IMR-90 (cell line): ENCODE measurements around the gene OARD1. TPM values are rescaled to one million over a fixed set of nuclear protein-coding genes. Genes with fewer than 3 reads are reported as not detected.

Experiments used
- ATAC-seq: fragments of 200-7000 bp; cut with Tn5 transposase; 2 replicates; pipeline ENCODE4 v1.9.1; 2020; ENCODE audit warnings: low read depth, mild to moderate bottlenecking, moderate library complexity
- BruUV-seq: library from RNA; stranded (reverse); fragments of 400-500 nt; replicated peaks from 2 replicates; lab custom pipeline; 2021; lab: Mats Ljungman, UMichigan
- CTCF ChIA-PET: fragments of 300-600 bp; formaldehyde crosslinking; extraction: SDS; loops from one replicate; lab custom pipeline; 2021; ENCODE audit warnings: antibody characterized with exemption; lab: Yijun Ruan, JAX
- POLR2A ChIA-PET: fragments of 300-600 bp; sonication (Branson Sonifier 250); formaldehyde crosslinking; loops from one replicate; lab custom pipeline; 2022; ENCODE audit warnings: antibody characterized with exemption; ENCODE audit not compliant: unreplicated experiment; lab: Charles Lee
- DNase-seq: peaks from one replicate; pipeline ENCODE4 v3.0.0; 2013
- H2AFZ ChIP-seq: replicated peaks from 2 replicates; pipeline ENCODE3; 2013; ENCODE audit warnings: low read length, mild to moderate bottlenecking; ENCODE audit not compliant: poor library complexity
- H2AK5ac ChIP-seq: 2 replicates; pipeline ENCODE4 v1.6.1; 2013; ENCODE audit warnings: low read depth, low read length, inconsistent platforms
- H2AK9ac ChIP-seq: replicated peaks from 2 replicates; pipeline ENCODE3; 2013; ENCODE audit warnings: mild to moderate bottlenecking, low read depth, low read length, moderate library complexity; ENCODE audit not compliant: poor library complexity
- H2BK120ac ChIP-seq: 2 replicates; pipeline ENCODE4 v1.6.1; 2013; ENCODE audit warnings: low read depth, low read length, inconsistent platforms
- H2BK15ac ChIP-seq: 3 replicates; pipeline ENCODE4 v1.6.1; 2013; ENCODE audit warnings: low read depth, low read length, inconsistent platforms
- H2BK20ac ChIP-seq: 2 replicates; pipeline ENCODE4 v1.6.1; 2013; ENCODE audit warnings: low read depth, mild to moderate bottlenecking, inconsistent platforms, low read length, moderate library complexity
- H2BK5ac ChIP-seq: 2 replicates; pipeline ENCODE4 v1.6.1; 2013; ENCODE audit warnings: mild to moderate bottlenecking, low read depth, low read length, inconsistent platforms; ENCODE audit not compliant: poor library complexity, severe bottlenecking
- H3K14ac ChIP-seq: replicated peaks from 2 replicates; pipeline ENCODE4 v1.6.1; 2013; ENCODE audit warnings: low read depth, low read length, inconsistent platforms
- H3K18ac ChIP-seq: 2 replicates; pipeline ENCODE4 v1.6.1; 2013; ENCODE audit warnings: low read depth, low read length, control low read depth
- H3K23ac ChIP-seq: 2 replicates; pipeline ENCODE4 v1.6.1; 2013; ENCODE audit warnings: low read depth, low read length, inconsistent platforms
- H3K27ac ChIP-seq: 2 replicates; pipeline ENCODE4 v1.5.1; 2013; ENCODE audit warnings: mild to moderate bottlenecking, control low read depth, low read length; ENCODE audit not compliant: insufficient read depth
- H3K27me3 ChIP-seq: 2 replicates; pipeline ENCODE4 v1.6.1; 2013; ENCODE audit warnings: low read length; ENCODE audit not compliant: control insufficient read depth, insufficient read depth
- H3K36me3 ChIP-seq: 2 replicates; pipeline ENCODE4 v1.6.1; 2013; ENCODE audit warnings: low read length, mixed read lengths; ENCODE audit not compliant: control insufficient read depth, insufficient read depth
- H3K4ac ChIP-seq: 2 replicates; pipeline ENCODE4 v1.6.1; 2013; ENCODE audit warnings: low read depth, low read length, inconsistent platforms
- H3K4me1 ChIP-seq: 2 replicates; pipeline ENCODE4 v1.6.1; 2013; ENCODE audit warnings: low read length, mixed read lengths; ENCODE audit not compliant: control insufficient read depth, insufficient read depth
- H3K4me2 ChIP-seq: 2 replicates; pipeline ENCODE4 v1.6.1; 2013; ENCODE audit warnings: low read depth, mild to moderate bottlenecking, control low read depth, low read length, moderate library complexity
- H3K4me3 ChIP-seq: 2 replicates; pipeline ENCODE4 v1.5.1; 2013; ENCODE audit warnings: low read depth, mild to moderate bottlenecking, control low read depth, low read length, moderate library complexity; ENCODE audit not compliant: insufficient read depth
- H3K56ac ChIP-seq: 2 replicates; pipeline ENCODE4 v1.6.1; 2013; ENCODE audit warnings: low read length, inconsistent platforms; ENCODE audit not compliant: insufficient read depth; ENCODE audit errors: extremely low read depth
- H3K79me1 ChIP-seq, 2 experiments: 2 replicates each; pipeline ENCODE4 v1.6.1; 2013; ENCODE audit warnings: low read length in 2 of 2, inconsistent platforms in 1 of 2, low read depth in 1 of 2
- H3K9ac ChIP-seq: 2 replicates; pipeline ENCODE4 v1.6.1; 2013; ENCODE audit warnings: low read depth, low read length, control low read depth
- H3K9me1 ChIP-seq: 2 replicates; pipeline ENCODE4 v1.6.1; 2013; ENCODE audit warnings: low read length, inconsistent platforms; ENCODE audit not compliant: insufficient read depth
- H3K9me3 ChIP-seq: 2 replicates; pipeline ENCODE4 v1.6.1; 2013; ENCODE audit warnings: low read length; ENCODE audit not compliant: control insufficient read depth, insufficient read depth
- H4K20me1 ChIP-seq: 2 replicates; pipeline ENCODE4 v1.6.1; 2013; ENCODE audit warnings: low read length, inconsistent platforms; ENCODE audit not compliant: insufficient read depth
- H4K5ac ChIP-seq: 2 replicates; pipeline ENCODE4 v1.6.1; 2013; ENCODE audit warnings: mild to moderate bottlenecking, low read depth, low read length, control low read depth
- H4K8ac ChIP-seq, 2 experiments: 2 replicates each; pipeline ENCODE4 v1.6.1; 2013; ENCODE audit warnings: low read depth in 2 of 2, low read length in 2 of 2, control low read depth in 1 of 2, inconsistent platforms in 1 of 2
- H4K91ac ChIP-seq: 2 replicates; pipeline ENCODE4 v1.6.1; 2013; ENCODE audit warnings: low read depth, low read length, inconsistent platforms; ENCODE audit not compliant: insufficient read depth
- BHLHE40 ChIP-seq: fragments of 150-350 bp; IDR thresholded peaks from 2 replicates; pipeline ENCODE4 v1.6.1; 2016; ENCODE audit warnings: mild to moderate bottlenecking, low read depth, low read length
- CHD1 ChIP-seq: IDR thresholded peaks from 2 replicates; pipeline ENCODE4 v1.6.1; 2012; ENCODE audit warnings: low read depth, low read length, improper control_type of control experiment
- CTCF ChIP-seq: conservative IDR thresholded peaks from 2 replicates; pipeline ENCODE4 v1.5.1; 2012; ENCODE audit warnings: mild to moderate bottlenecking, low read depth, low read length, improper control_type of control experiment
- MAZ ChIP-seq: IDR thresholded peaks from 2 replicates; pipeline ENCODE4 v1.6.1; 2012; ENCODE audit warnings: low read depth, mild to moderate bottlenecking, low read length, improper control_type of control experiment, moderate library complexity, borderline replicate concordance
- POLR2A ChIP-seq: IDR thresholded peaks from 2 replicates; pipeline ENCODE4 v1.6.1; 2012; ENCODE audit warnings: mild to moderate bottlenecking, low read depth, low read length
- RAD21 ChIP-seq: IDR thresholded peaks from 2 replicates; pipeline ENCODE4 v1.6.1; 2012; ENCODE audit warnings: low read length, improper control_type of control experiment
- WGBS, 2 experiments: methylation state at CpG; one replicate each; pipeline versions ENCODE4 v1.1.5 to v1.1.7; 2013; ENCODE audit warnings: missing lambda C conversion rate in 2 of 2; ENCODE audit not compliant: insufficient read length in 1 of 2; ENCODE audit errors: extremely low coverage in 2 of 2; 5-methylcytosine and 5-hydroxymethylcytosine counted together
- dilution Hi-C: fragments of 300-500 bp; cut with HindIII; formaldehyde crosslinking; loops from one replicate; pipeline ENCODE4 v1.14.3; 2018; ENCODE audit warnings: low sequenced_read_pairs; ENCODE audit not compliant: unreplicated experiment
- in situ Hi-C: fragments of 300-500 bp; cut with MboI; formaldehyde crosslinking; loops from 3 replicates; pipeline ENCODE4 v1.14.3; 2019; ENCODE audit warnings: low sequenced_read_pairs, inconsistent platforms, mixed read lengths
- intact Hi-C: fragments of 100-400 bp; cut with micrococcal nuclease; formaldehyde crosslinking; loops from 2 replicates; pipeline ENCODE4 v1.10.0; 2022
- polyA plus RNA-seq, 3 experiments: library from polyadenylated mRNA; depleted of rRNA; stranded (reverse); fragments of >200 nt; gene quantifications; 2 replicates each; pipeline ENCODE4 v1.2.3, GENCODE V29; 2012; ENCODE audit warnings: low replicate concordance in 1 of 3
- total RNA-seq: library from RNA; depleted of rRNA; stranded (reverse); fragments of >200 nt; gene quantifications from 2 replicates; pipeline ENCODE4 v1.2.3, GENCODE V29; 2012

Gene OARD1
- total and polyA plus RNA-seq, 2 of the 4 experiments (the other 2 are of a cell fraction), result 2.3 to 5.5 TPM

- Histone ChIP-seq H3K4me1 (peaks cover 3% of the 10 kb centered on the region), H3K27me3 (no peaks in the 10 kb centered on the region), H2BK120ac (peak overlapping the region; percentile 22; the same call in 1 of the 2 replicates), H3K23ac (peak overlapping the region; percentile 77), H2AFZ (peak overlapping the region; percentile 73), H3K18ac (peak overlapping the region; percentile 3; the same call in 1 of the 2 replicates), H2AK9ac (peak overlapping the region; percentile 98), H2BK5ac (peak overlapping the region; percentile 74), H3K4me3 (peak overlapping the region; percentile 72), H4K5ac (peak overlapping the region; percentile 32), H3K79me1 (peaks cover 12 to 24% of the 10 kb centered on the region in 2 experiments), H3K9me3 (no peaks in the 10 kb centered on the region), H3K4me2 (peak overlapping the region; percentile 100), H3K9me1 (peaks cover 6% of the 10 kb centered on the region), H3K9ac (peak overlapping the region; percentile 92), H4K20me1 (peaks cover 10% of the 10 kb centered on the region), H4K91ac (peak overlapping the region; percentile 81), H2AK5ac (0 out of 2 replicates have a peak overlapping the region, but pooled peaks have one; percentile 18), H3K36me3 (no peaks in the 10 kb centered on the region), H3K14ac (peak overlapping the region; percentile 84), H2BK15ac (0 out of 3 replicates have a peak overlapping the region, but pooled peaks have one; percentile 3), H4K8ac (peak overlapping the region; percentile 40 to 82), H3K56ac (peak overlapping the region; percentile 92), H2BK20ac (no peak overlapping the region), H3K4ac (peak overlapping the region; percentile 82), H3K27ac (peak overlapping the region; percentile 93)
- peak; percentile 69 for DNase-seq
- peak; percentile 19; the same call in 1 of the 2 replicates for TF ChIP-seq BHLHE40
- TF ChIP-seq MAZ, result no peak; the same call in 1 of the 2 replicates
- TF ChIP-seq CTCF, result peak; percentile 60
- TF ChIP-seq RAD21, result peak; percentile 35; the same call in 1 of the 2 replicates
- TF ChIP-seq POLR2A, result peak; percentile 88
- peak; percentile 81; the same call in 1 of the 2 replicates for TF ChIP-seq CHD1
- intact Hi-C loops (loop anchor here (5.0 kb wide), 2 partner anchors 244 to 609 kb away; no protein-coding TSS in a partner anchor), dilution Hi-C loops (no loop called here), in situ Hi-C loops (no loop called here)
- 1% methylated on average over 34 of the region's 74 CpGs; no CpG with 5 or more reads in 1 of the 2 experiments for WGBS, 2 experiments
- BruUV-seq, result no TSS peak
- ATAC-seq, result peak; percentile 4
- ChIA-PET CTCF (no interaction called here), POLR2A (no interaction called here)
Measured at GRCh38 chr6:41073203-41073967, 1.2 kb upstream of the OARD1 start.
